ENCODE results near the gene CAPN12.
A peak's percentile ranks its signal among the peaks of the same experiment; 100 is the strongest.

Gene CAPN12

GRCh38 chr19:38729653-38730469, 14.4 kb downstream of the CAPN12 start:
- in situ Hi-C loops (cut with HindIII; ENCODE audit: low pct_ligation_motif_present, low pct_unique_long_range_greater_than_20kb, low sequenced_read_pairs), result no loop called here
- DNase-seq, result peak; percentile 65

GRCh38 chr19:38728752-38729541, 15.3 kb downstream of the CAPN12 start:
- no peak for DNase-seq
- in situ Hi-C loops (cut with HindIII; ENCODE audit: low pct_ligation_motif_present, low pct_unique_long_range_greater_than_20kb, low sequenced_read_pairs), result no loop called here

DNA sequence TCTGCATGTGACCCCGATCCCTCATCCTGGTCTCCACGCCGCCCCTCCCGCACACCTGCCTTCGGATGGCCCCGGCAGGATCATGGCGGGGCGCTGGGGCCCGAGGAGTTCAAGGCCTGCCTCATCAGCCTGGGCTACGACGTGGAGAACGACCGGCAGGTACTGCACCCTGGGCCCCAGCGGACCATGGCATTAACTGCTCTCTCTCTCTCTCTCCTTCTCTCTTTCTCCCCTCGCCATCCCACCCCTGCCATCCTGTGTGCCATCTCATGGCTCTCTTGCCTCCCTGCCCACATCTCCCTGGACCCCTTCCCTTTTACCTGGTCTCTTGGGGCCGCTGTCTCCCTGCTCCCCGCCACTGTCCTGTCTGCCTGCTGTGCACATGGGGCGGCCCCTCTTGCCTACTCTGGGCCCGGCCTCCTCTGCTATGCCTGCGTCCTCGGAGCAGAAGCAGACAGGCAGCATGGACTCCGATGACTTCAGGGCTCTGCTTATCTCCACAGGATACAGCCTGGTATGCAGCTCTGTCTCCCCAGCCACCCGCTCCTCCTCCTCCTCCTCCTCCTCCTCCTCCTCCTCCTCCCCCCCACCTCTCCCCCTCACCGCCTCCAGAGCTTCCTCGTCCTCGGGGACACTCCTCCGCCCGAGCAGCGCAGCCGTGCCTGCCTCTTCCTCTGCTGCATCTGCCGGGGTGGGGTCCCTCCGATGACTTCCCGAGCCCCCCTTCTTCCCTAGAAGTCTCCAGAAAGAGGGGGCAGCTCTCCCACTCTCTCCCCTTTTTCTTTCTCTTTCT, 16.2 kb downstream of the CAPN12 start:
- in situ Hi-C loops (cut with HindIII; ENCODE audit: low pct_ligation_motif_present, low pct_unique_long_range_greater_than_20kb, low sequenced_read_pairs), result no loop called here
- DNase-seq, result no peak

GRCh38 chr19:38727306-38727867, 16.9 kb downstream of the CAPN12 start:
- DNase-seq, result no peak
- in situ Hi-C loops (cut with HindIII; ENCODE audit: low pct_ligation_motif_present, low pct_unique_long_range_greater_than_20kb, low sequenced_read_pairs), result no loop called here

- in situ Hi-C loops (cut with HindIII; ENCODE audit: low pct_ligation_motif_present, low pct_unique_long_range_greater_than_20kb, low sequenced_read_pairs), result no loop called here
- DNase-seq, result no peak
Observed at GRCh38 chr19:38726761-38727301, 17.4 kb downstream of the CAPN12 start.

DNA sequence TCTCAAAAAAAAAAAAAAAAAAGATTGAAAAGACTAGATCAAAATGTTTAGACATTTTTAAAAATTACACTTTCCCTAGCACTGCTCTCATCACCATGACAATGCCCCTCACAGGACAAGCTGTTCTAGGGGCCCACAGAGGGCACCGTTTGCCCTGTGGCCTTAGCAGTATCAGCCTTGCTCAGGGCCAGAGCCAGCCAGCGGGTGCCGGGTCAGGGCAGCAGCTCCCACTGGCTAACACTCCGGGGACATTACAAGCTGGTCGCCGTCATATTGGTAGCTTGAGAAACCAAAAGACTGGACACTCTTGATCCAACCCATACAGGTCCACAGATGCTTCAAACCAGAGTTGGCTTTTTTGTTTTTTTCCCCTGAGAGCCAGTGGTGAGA, 18.0 kb downstream of the CAPN12 start:
- in situ Hi-C loops (cut with HindIII; ENCODE audit: low pct_ligation_motif_present, low pct_unique_long_range_greater_than_20kb, low sequenced_read_pairs), result no loop called here

DNA sequence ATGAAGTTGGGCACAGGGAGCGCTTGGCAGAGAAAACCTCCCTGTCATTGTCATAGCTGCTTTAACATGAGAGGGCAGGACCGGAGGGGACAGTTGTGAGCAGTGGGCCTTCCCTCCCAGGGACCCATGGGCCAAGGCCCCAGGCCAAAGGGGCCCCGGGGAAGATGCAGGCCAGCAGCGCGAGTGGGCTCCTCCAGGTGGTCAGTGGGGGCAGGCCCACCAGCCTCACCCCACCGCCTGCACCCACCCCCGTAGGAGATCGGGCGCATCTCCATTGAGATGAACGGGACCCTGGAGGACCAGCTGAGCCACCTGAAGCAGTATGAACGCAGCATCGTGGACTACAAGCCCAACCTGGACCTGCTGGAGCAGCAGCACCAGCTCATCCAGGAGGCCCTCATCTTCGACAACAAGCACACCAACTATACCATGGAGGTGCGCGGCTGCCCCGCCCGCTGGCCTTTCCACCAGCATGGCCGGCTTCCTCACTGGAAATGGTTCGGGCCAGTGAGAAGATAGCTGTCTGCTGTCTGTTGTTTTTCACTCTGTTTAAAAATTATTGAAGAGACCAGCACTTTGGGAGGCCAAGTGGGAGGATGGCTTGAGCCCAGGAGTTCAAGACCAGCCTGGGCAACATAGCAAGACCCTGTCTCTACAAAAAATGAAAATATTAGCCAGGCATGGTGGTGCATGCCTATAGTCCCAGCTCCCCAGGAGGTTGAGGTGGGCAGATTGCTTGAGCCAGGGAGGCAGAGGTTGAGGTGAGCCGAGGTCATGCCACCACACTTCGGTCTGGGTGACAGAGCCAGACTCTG, 18.6 kb downstream of the CAPN12 start:
- in situ Hi-C loops (cut with HindIII; ENCODE audit: low pct_ligation_motif_present, low pct_unique_long_range_greater_than_20kb, low sequenced_read_pairs), result no loop called here
- DNase-seq, result no peak

More for the DNA sequence above, 18.0 kb downstream of the CAPN12 start:
- DNase-seq, result no peak

GRCh38 chr19:38723990-38724854, 20.1 kb downstream of the CAPN12 start:
- no peak for DNase-seq
- in situ Hi-C loops (cut with HindIII; ENCODE audit: low pct_ligation_motif_present, low pct_unique_long_range_greater_than_20kb, low sequenced_read_pairs), result no loop called here

GRCh38 chr19:38723606-38723965, 20.7 kb downstream of the CAPN12 start:
- in situ Hi-C loops (cut with HindIII; ENCODE audit: low pct_ligation_motif_present, low pct_unique_long_range_greater_than_20kb, low sequenced_read_pairs), result no loop called here
- DNase-seq, result no peak

- in situ Hi-C loops (cut with HindIII; ENCODE audit: low pct_ligation_motif_present, low pct_unique_long_range_greater_than_20kb, low sequenced_read_pairs), result no loop called here
- no peak for DNase-seq
Observed at GRCh38 chr19:38722947-38723605, 21.2 kb downstream of the CAPN12 start.

GRCh38 chr19:38721979-38722773, 22.1 kb downstream of the CAPN12 start:
- in situ Hi-C loops (cut with HindIII; ENCODE audit: low pct_ligation_motif_present, low pct_unique_long_range_greater_than_20kb, low sequenced_read_pairs), result no loop called here
- no peak for DNase-seq

DNA sequence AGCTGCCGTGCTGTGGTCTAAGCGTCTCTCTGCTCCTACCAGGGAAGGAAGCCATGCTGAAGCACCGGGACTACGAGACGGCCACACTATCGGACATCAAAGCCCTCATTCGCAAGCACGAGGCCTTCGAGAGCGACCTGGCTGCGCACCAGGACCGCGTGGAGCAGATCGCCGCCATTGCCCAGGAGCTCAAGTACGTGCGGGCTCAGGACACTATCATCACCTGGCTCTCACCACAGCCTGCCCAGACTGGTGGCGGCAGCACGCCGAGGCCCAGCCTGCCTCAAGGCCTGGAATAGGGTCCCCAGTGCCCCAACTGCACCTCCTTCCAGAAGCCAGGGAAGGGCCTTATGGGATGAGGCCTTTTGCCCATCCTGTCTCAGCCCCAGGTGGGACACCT, 22.8 kb downstream of the CAPN12 start:
- in situ Hi-C loops (cut with HindIII; ENCODE audit: low pct_ligation_motif_present, low pct_unique_long_range_greater_than_20kb, low sequenced_read_pairs), result no loop called here
- no peak for DNase-seq

GRCh38 chr19:38720559-38721236, 23.6 kb downstream of the CAPN12 start:
- DNase-seq, result no peak
- in situ Hi-C loops (cut with HindIII; ENCODE audit: low pct_ligation_motif_present, low pct_unique_long_range_greater_than_20kb, low sequenced_read_pairs), result no loop called here

DNA sequence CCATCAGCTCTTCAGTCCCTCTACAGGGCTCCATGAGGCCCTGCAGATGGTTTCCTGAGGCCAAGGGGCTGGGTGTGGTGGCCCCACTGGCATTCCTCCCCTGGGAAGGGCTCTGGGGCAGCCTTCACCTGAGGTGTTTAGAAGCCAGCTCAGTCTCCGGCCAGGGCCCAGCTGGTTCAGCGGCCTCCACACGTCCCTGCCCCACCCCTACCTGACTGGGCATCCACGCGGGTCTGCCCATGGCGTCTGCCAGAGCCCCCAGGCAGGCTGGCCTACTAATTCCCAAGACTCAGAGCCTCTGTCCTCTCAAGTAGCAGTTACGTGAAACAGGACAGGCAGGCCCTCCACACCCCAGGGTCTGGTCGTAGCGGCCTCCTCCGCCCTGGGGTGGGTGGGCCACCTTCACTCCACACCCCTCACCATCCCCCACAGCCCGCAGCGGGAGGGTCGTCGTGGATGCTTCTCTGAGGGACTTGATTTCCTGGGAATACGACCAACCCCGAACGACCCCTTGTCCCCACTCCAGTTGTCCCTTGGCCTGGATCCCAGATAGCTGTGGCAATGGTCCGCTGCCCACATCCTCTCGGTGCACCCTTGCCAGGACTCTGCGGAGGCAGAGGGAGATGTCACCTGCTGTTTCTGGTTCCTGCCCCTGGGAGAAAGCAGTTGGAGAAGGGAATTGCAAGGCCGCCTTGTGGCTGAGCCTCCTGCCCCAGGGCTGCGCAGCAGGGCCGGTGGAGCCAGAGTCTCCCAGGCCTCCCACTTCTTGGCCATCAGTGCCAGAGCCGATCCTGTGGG, 24.3 kb downstream of the CAPN12 start:
- in situ Hi-C loops (cut with HindIII; ENCODE audit: low pct_ligation_motif_present, low pct_unique_long_range_greater_than_20kb, low sequenced_read_pairs), result no loop called here
- DNase-seq, result no peak

All from ACHN (cell line).